SK-N-SH treated with all-trans-retinoic acid at 6 μM for 48 hours (cell line): ENCODE measurements around the gene METRNL.

Experiments used
- ATAC-seq: fragments of 200-7000 bp; cut with Tn5 transposase; 3 replicates; pipeline ENCODE4 v1.9.1; 2020; ENCODE audit warnings: mild to moderate bottlenecking, moderate library complexity
- ARNTL ChIP-seq: fragments of 450-650 bp; formaldehyde crosslinking; IDR thresholded peaks from 2 replicates; pipeline ENCODE4 v1.5.0; 2020; ENCODE audit warnings: low read depth, mild to moderate bottlenecking, moderate library complexity, borderline replicate concordance
- BACH2 ChIP-seq: fragments of 250-450 bp; sonication (Bioruptor Pico); IDR thresholded peaks from 2 replicates; pipeline ENCODE4 v1.9.0; 2021; ENCODE audit warnings: mild to moderate bottlenecking, borderline replicate concordance
- CSDC2 ChIP-seq: fragments of 250-450 bp; sonication (Bioruptor Pico); IDR thresholded peaks from 2 replicates; pipeline ENCODE4 v1.5.0; 2020; ENCODE audit warnings: mild to moderate bottlenecking, moderate library complexity
- ESRRG ChIP-seq: fragments of 250-450 bp; sonication (Bioruptor Pico); IDR thresholded peaks from 2 replicates; pipeline ENCODE4 v1.6.1; 2021; ENCODE audit warnings: mild to moderate bottlenecking
- GLIS3 ChIP-seq: fragments of 250-450 bp; sonication (Bioruptor Pico); IDR thresholded peaks from 2 replicates; pipeline ENCODE4 v1.5.0; 2020; ENCODE audit warnings: mild to moderate bottlenecking, moderate library complexity
- ISL1 ChIP-seq: fragments of 250-450 bp; sonication (Bioruptor Pico); IDR thresholded peaks from 2 replicates; pipeline ENCODE4 v2.1.2; 2022; ENCODE audit warnings: mild to moderate bottlenecking, moderate library complexity
- OSR1 ChIP-seq: fragments of 250-450 bp; sonication (Bioruptor Pico); IDR thresholded peaks from 2 replicates; pipeline ENCODE4 v1.8.0; 2022; ENCODE audit warnings: moderate library complexity, mild to moderate bottlenecking, inconsistent platforms
- PPARA ChIP-seq: fragments of 250-450 bp; sonication (Bioruptor Pico); IDR thresholded peaks from 2 replicates; pipeline ENCODE4 v1.5.0; 2020; ENCODE audit warnings: mild to moderate bottlenecking, borderline replicate concordance
- SNAI2 ChIP-seq: fragments of 250-450 bp; sonication (Bioruptor Pico); IDR thresholded peaks from 2 replicates; pipeline ENCODE4 v1.5.0; 2020; ENCODE audit warnings: mild to moderate bottlenecking, moderate library complexity
- TCF4 ChIP-seq: fragments of 250-450 bp; sonication (Bioruptor Pico); IDR thresholded peaks from 2 replicates; pipeline ENCODE4 v1.8.0; 2021; ENCODE audit warnings: mild to moderate bottlenecking, moderate library complexity, borderline replicate concordance
- TOX ChIP-seq: fragments of 250-450 bp; sonication (Bioruptor Pico); IDR thresholded peaks from 2 replicates; pipeline ENCODE4 v1.8.0; 2021; ENCODE audit warnings: mild to moderate bottlenecking, moderate library complexity, borderline replicate concordance
- ZC3H10 ChIP-seq: fragments of 250-450 bp; sonication (Bioruptor Pico); IDR thresholded peaks from 2 replicates; pipeline ENCODE4 v1.5.1; 2021; ENCODE audit warnings: mild to moderate bottlenecking, moderate library complexity
- ZFP3 ChIP-seq: fragments of 250-450 bp; sonication (Bioruptor Pico); IDR thresholded peaks from 2 replicates; pipeline ENCODE4 v1.5.0; 2020; ENCODE audit warnings: mild to moderate bottlenecking, moderate library complexity
- ZFP30 ChIP-seq: fragments of 450-650 bp; formaldehyde crosslinking; IDR thresholded peaks from 2 replicates; pipeline ENCODE4 v1.5.0; 2022; ENCODE audit warnings: mild to moderate bottlenecking, moderate library complexity
- ZNF565 ChIP-seq: fragments of 450-650 bp; formaldehyde crosslinking; conservative IDR thresholded peaks from 2 replicates; pipeline ENCODE4 v1.5.0; 2020; ENCODE audit warnings: low read depth, mild to moderate bottlenecking, moderate library complexity
- ZNF70 ChIP-seq: fragments of 450-650 bp; formaldehyde crosslinking; IDR thresholded peaks from 2 replicates; pipeline ENCODE4 v1.5.0; 2020; ENCODE audit warnings: mild to moderate bottlenecking, moderate library complexity
- ZNF8 ChIP-seq: fragments of 450-650 bp; formaldehyde crosslinking; IDR thresholded peaks from 2 replicates; pipeline ENCODE4 v1.5.0; 2020; ENCODE audit warnings: mild to moderate bottlenecking, moderate library complexity
- TF ChIP-seq, protein P1 (sequence below): fragments of 250-450 bp; sonication (Bioruptor Pico); IDR thresholded peaks from 2 replicates; pipeline ENCODE4 v1.5.1; 2021; ENCODE audit warnings: mild to moderate bottlenecking, moderate library complexity
- TF ChIP-seq, protein P2 (sequence below): fragments of 250-450 bp; sonication (Bioruptor Pico); IDR thresholded peaks from 2 replicates; pipeline ENCODE4 v1.5.1; 2020; ENCODE audit warnings: low read depth, mild to moderate bottlenecking, moderate library complexity
- TF ChIP-seq, protein P3 (sequence below): fragments of 250-450 bp; sonication (Bioruptor Pico); IDR thresholded peaks from 2 replicates; pipeline ENCODE4 v1.5.0; 2020; ENCODE audit warnings: mild to moderate bottlenecking, moderate library complexity
- TF ChIP-seq, protein P4 (sequence below): fragments of 250-450 bp; sonication (Bioruptor Pico); IDR thresholded peaks from 2 replicates; pipeline ENCODE4 v1.8.0; 2020; ENCODE audit warnings: mild to moderate bottlenecking, moderate library complexity, borderline replicate concordance

Gene METRNL

DNA sequence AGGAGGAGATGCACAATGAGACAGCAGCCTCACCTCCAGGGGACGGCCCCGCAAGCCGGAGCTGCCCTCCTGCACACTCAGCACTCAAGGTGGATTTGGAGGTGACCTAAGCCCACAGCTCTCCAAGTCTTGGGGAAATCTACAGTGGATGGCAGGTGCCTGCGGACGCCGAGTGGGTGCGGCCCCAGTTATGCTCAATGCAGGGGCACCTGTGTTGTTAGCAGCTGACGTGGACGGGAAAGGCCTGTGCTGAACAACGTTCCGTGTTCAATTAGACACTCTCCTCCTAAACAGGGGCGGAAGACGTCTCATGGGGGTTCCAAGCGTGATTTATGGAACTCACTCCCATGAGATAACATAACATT, 22.0 kb upstream of the METRNL start:
- TF ChIP-seq ISL1 (CRISPR knock-in tag) (no peak), ZNF8 (CRISPR knock-in tag) (no peak), ZNF565 (CRISPR knock-in tag) (no peak), SNAI2 (no peak), BACH2 (CRISPR knock-in tag) (no peak), ESRRG (CRISPR knock-in tag) (no peak), ZFP30 (CRISPR knock-in tag) (no peak), ZFP3 (CRISPR knock-in tag) (no peak), CSDC2 (CRISPR knock-in tag) (no peak), ZC3H10 (CRISPR knock-in tag) (no peak), GLIS3 (CRISPR knock-in tag) (no peak), PPARA (CRISPR knock-in tag) (no peak), ARNTL (CRISPR knock-in tag) (no peak), TCF4 (CRISPR knock-in tag) (no peak), TOX (CRISPR knock-in tag) (no peak), ZNF70 (no peak)
- TF ChIP-seq, protein P1, sequence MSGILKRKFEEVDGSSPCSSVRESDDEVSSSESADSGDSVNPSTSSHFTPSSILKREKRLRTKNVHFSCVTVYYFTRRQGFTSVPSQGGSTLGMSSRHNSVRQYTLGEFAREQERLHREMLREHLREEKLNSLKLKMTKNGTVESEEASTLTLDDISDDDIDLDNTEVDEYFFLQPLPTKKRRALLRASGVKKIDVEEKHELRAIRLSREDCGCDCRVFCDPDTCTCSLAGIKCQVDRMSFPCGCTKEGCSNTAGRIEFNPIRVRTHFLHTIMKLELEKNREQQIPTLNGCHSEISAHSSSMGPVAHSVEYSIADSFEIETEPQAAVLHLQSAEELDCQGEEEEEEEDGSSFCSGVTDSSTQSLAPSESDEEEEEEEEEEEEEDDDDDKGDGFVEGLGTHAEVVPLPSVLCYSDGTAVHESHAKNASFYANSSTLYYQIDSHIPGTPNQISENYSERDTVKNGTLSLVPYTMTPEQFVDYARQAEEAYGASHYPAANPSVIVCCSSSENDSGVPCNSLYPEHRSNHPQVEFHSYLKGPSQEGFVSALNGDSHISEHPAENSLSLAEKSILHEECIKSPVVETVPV: no peak
- TF ChIP-seq, protein P2, sequence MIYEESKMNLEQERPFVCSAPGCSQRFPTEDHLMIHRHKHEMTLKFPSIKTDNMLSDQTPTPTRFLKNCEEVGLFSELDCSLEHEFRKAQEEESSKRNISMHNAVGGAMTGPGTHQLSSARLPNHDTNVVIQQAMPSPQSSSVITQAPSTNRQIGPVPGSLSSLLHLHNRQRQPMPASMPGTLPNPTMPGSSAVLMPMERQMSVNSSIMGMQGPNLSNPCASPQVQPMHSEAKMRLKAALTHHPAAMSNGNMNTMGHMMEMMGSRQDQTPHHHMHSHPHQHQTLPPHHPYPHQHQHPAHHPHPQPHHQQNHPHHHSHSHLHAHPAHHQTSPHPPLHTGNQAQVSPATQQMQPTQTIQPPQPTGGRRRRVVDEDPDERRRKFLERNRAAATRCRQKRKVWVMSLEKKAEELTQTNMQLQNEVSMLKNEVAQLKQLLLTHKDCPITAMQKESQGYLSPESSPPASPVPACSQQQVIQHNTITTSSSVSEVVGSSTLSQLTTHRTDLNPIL: no peak
- TF ChIP-seq, protein P3, sequence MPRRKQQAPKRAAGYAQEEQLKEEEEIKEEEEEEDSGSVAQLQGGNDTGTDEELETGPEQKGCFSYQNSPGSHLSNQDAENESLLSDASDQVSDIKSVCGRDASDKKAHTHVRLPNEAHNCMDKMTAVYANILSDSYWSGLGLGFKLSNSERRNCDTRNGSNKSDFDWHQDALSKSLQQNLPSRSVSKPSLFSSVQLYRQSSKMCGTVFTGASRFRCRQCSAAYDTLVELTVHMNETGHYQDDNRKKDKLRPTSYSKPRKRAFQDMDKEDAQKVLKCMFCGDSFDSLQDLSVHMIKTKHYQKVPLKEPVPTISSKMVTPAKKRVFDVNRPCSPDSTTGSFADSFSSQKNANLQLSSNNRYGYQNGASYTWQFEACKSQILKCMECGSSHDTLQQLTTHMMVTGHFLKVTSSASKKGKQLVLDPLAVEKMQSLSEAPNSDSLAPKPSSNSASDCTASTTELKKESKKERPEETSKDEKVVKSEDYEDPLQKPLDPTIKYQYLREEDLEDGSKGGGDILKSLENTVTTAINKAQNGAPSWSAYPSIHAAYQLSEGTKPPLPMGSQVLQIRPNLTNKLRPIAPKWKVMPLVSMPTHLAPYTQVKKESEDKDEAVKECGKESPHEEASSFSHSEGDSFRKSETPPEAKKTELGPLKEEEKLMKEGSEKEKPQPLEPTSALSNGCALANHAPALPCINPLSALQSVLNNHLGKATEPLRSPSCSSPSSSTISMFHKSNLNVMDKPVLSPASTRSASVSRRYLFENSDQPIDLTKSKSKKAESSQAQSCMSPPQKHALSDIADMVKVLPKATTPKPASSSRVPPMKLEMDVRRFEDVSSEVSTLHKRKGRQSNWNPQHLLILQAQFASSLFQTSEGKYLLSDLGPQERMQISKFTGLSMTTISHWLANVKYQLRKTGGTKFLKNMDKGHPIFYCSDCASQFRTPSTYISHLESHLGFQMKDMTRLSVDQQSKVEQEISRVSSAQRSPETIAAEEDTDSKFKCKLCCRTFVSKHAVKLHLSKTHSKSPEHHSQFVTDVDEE (CRISPR knock-in tag): no peak
- ATAC-seq: no peak

DNA sequence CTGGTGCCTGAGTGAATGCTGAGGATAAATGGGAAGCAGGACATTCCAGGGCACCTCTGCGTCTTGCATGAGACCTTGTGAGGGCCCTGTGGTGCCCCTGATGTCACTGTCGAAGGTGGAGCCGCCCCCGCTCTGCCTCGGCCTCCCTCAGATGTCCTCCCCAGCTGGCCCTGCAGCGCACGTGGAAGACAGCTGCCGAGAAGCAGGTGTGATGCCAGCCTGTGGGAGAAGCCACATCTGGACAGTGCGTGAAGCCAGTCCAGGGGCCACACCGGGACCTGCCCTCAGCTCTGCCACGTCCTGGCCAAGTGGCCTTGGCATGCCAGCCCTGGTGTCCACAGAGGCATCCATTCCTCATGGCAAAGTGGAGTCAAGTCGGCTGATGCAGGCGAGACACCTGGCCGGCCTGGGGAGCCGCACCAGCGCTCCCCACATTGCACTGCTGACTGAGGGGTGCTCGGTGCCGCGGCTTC, 21.6 kb upstream of the METRNL start:
- no peak for ATAC-seq
- no peak for TF ChIP-seq ZNF8 (CRISPR knock-in tag)
- no peak for TF ChIP-seq SNAI2
- TF ChIP-seq, protein P2: no peak
- no peak for TF ChIP-seq ARNTL (CRISPR knock-in tag)
- TF ChIP-seq, protein P4, sequence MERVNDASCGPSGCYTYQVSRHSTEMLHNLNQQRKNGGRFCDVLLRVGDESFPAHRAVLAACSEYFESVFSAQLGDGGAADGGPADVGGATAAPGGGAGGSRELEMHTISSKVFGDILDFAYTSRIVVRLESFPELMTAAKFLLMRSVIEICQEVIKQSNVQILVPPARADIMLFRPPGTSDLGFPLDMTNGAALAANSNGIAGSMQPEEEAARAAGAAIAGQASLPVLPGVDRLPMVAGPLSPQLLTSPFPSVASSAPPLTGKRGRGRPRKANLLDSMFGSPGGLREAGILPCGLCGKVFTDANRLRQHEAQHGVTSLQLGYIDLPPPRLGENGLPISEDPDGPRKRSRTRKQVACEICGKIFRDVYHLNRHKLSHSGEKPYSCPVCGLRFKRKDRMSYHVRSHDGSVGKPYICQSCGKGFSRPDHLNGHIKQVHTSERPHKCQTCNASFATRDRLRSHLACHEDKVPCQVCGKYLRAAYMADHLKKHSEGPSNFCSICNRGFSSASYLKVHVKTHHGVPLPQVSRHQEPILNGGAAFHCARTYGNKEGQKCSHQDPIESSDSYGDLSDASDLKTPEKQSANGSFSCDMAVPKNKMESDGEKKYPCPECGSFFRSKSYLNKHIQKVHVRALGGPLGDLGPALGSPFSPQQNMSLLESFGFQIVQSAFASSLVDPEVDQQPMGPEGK (CRISPR knock-in tag): no peak
- no peak for TF ChIP-seq ZNF565 (CRISPR knock-in tag)
- TF ChIP-seq OSR1 (CRISPR knock-in tag): no peak
- TF ChIP-seq, all 23 proteins: peak for 0

DNA sequence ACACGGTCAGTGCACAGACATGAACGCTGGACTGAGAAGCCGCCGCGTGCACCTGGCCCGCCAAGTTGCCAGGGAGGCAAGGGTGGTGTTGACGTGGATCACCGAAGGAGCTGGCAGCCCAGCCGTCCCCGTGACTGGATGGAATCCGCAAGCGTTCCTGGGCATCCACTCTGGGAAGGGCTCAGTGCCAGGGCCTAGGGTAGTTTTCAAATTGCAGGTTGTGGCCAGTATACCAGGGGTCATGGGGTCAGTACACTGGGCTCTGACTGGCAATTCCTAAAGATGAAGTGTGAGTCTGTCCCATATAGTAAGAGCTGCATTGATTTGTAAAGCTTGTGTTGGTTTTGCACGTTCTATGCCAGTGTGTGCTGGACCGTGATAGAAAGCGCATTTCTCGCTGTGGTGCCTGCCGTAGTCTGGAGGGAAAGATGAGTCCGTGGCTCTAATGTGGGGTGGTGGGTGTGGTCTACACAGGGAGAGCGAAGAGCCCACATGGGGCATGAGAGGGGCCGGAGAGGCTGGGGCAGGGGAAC, 21.1 kb upstream of the METRNL start:
- no peak for TF ChIP-seq ZC3H10 (CRISPR knock-in tag)
- no peak for TF ChIP-seq GLIS3 (CRISPR knock-in tag)
- no peak for TF ChIP-seq ZNF565 (CRISPR knock-in tag)
- TF ChIP-seq, protein P2: no peak
- TF ChIP-seq, all 23 proteins: peak for 0
- ATAC-seq: no peak
